Suprapubic skin (tissue), 4 donors: Measurements from ENCODE around the gene NOTCH4. TPM values are rescaled to one million over a fixed set of nuclear protein-coding genes. Genes with fewer than 3 reads are reported as not detected.

Experiments used
- DNase-seq, 2 donors: peaks; one replicate each; pipeline ENCODE4 v3.0.0-alpha.2; 2019; ENCODE audit warnings: low spot score in 2 of 2
- H3K27ac ChIP-seq: fragments of 200-600 bp; sonication (generic); one replicate; pipeline ENCODE4 v1.5.1; 2019
- H3K27me3 ChIP-seq: fragments of 200-600 bp; sonication (generic); one replicate; pipeline ENCODE4 v1.5.1; 2019
- H3K36me3 ChIP-seq: fragments of 200-600 bp; sonication (generic); one replicate; pipeline ENCODE4 v1.5.1; 2019
- H3K4me1 ChIP-seq: fragments of 200-600 bp; sonication (generic); one replicate; pipeline ENCODE4 v1.5.1; 2019
- H3K4me3 ChIP-seq: fragments of 200-600 bp; sonication (generic); one replicate; pipeline ENCODE4 v1.5.1; 2019; ENCODE audit warnings: mild to moderate bottlenecking
- H3K9me3 ChIP-seq: fragments of 200-600 bp; sonication (generic); one replicate; pipeline ENCODE4 v1.5.1; 2019
- EP300 ChIP-seq: sonication (generic); formaldehyde crosslinking; IDR thresholded peaks from one replicate; pipeline ENCODE4 v1.6.1; 2017; ENCODE audit warnings: antibody characterized with exemption
- POLR2A ChIP-seq, 2 donors: fragments of 450-650 bp; IDR thresholded peaks; one replicate each; pipeline ENCODE4 v1.6.1; 2017; ENCODE audit warnings: antibody characterized with exemption in 2 of 2, mild to moderate bottlenecking in 2 of 2, moderate library complexity in 2 of 2
- POLR2AphosphoS5 ChIP-seq, 3 donors: sonication (generic); formaldehyde crosslinking; IDR thresholded peaks; one replicate each; pipeline ENCODE4 v1.6.1; 2017; ENCODE audit warnings: antibody characterized with exemption in 3 of 3
- WGBS: methylation state at CpG from one replicate; pipeline ENCODE4 v1.1.5; 2018; 5-methylcytosine and 5-hydroxymethylcytosine counted together
- total RNA-seq, 4 donors: library from RNA; depleted of rRNA; stranded (reverse); fragments of >200 nt; gene quantifications; one replicate each; pipeline ENCODE4 v1.1.0, GENCODE V29; 2016
- TF ChIP-seq, protein P1 (sequence below), 2 donors: fragments of 200-600 bp in 1 of 2; fragments of 450-650 bp in 1 of 2; sonication (generic) in 1 of 2; IDR thresholded peaks; one replicate each; pipeline ENCODE4 v1.5.1; 2016 to 2019; ENCODE audit warnings: antibody characterized with exemption in 2 of 2, mild to moderate bottlenecking in 1 of 2, moderate library complexity in 1 of 2

The NOTCH4 gene
- total RNA-seq, 4 donors from 2014 or later = 5.3 to 22.0 (median 10.2) TPM

DNA sequence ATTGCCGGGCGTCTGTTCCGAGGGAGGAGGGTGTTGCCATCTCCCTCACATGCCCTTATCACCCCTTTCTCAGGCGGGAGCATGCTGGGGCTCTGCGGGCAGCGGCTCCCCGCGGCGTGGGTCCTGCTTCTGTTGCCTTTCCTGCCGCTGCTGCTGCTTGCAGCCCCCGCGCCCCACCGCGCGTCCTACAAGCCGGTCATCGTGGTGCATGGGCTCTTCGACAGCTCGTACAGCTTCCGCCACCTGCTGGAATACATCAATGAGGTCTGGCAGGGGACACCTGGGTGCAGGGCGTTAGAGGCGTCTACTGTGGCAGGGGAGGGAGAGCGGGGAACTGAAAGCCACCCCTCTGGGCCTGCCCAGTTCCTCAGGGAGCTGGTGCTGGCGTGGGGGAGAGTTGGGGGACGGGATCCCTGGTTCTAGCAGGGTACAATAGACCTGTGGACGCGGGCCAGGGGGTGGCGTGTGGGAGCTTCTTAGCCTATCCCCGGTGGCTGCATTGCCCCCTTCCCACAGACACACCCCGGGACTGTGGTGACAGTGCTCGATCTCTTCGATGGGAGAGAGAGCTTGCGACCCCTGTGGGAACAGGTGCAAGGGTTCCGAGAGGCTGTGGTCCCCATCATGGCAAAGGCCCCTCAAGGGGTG lies 69.2 kb downstream of the NOTCH4 start:
- H3K36me3 ChIP-seq = peaks cover 30% of the 10 kb centered on the region
- H3K4me1 ChIP-seq = peaks cover 43% of the 10 kb centered on the region
- DNase-seq = peak; percentile 79 to 83
- H3K27me3 ChIP-seq = no peaks in the 10 kb centered on the region
- peak overlapping the region; percentile 88 for H3K27ac ChIP-seq
- peak overlapping the region; percentile 76 for H3K4me3 ChIP-seq
- H3K9me3 ChIP-seq = no peaks in the 10 kb centered on the region
- no peak for TF ChIP-seq POLR2AphosphoS5 (IDR thresholded peaks at IDR 0.05)
- TF ChIP-seq, protein P1, sequence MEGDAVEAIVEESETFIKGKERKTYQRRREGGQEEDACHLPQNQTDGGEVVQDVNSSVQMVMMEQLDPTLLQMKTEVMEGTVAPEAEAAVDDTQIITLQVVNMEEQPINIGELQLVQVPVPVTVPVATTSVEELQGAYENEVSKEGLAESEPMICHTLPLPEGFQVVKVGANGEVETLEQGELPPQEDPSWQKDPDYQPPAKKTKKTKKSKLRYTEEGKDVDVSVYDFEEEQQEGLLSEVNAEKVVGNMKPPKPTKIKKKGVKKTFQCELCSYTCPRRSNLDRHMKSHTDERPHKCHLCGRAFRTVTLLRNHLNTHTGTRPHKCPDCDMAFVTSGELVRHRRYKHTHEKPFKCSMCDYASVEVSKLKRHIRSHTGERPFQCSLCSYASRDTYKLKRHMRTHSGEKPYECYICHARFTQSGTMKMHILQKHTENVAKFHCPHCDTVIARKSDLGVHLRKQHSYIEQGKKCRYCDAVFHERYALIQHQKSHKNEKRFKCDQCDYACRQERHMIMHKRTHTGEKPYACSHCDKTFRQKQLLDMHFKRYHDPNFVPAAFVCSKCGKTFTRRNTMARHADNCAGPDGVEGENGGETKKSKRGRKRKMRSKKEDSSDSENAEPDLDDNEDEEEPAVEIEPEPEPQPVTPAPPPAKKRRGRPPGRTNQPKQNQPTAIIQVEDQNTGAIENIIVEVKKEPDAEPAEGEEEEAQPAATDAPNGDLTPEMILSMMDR (IDR thresholded peaks at IDR 0.05) = peak in 1 of 2 donors; percentile 42
- 4% methylated on average over 24 of the region's 34 CpGs for WGBS

DNA sequence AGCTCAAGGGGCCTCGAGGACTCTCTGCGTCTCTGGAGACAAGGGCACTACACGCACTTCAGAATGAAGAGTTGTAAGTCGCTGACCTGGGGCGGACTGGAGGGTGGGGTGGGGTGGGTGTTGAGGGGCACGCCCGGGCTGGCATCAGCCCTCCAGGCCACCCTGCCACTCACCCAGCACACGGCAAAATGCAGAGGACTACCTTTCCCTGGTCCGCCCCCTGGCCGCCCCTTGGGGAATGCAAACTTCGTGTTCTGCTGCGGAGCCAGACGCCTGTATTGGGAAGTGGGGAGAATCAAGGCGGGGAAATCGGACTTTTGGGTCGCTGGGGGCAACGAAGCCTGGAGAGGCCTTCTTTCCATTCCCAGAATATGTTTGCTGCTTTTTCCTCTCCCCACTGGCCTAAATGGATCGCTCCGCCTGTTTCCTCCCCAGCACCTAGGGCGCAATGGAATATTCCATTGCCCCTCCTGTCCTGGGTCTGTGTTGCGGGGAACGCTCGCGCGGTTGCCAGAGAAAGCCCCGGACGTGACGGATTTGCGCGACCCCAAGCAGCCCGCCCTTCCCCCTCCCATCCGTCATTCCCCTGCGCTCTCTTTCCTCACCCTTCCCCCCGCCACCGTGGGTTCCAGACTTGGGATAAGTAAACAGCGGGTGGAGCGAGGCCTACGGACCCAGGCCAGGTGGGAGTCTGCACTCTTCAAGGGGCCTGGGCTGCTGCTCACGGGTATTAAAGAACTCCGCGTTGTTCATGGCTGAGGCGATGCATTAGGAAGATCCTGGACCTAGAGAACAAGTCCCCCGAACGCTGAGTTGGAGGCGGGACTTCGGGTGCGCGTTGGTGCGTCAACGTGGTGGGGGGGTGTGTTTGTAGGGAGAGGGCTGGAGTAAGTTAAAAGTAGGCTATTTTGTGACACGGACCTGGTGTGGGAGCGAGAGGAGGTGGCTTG lies 70.0 kb downstream of the NOTCH4 start, which contains the start of gene PPT2:
TSS of gene PPT2 (plus strand) at position 578 of the 950 bp plus-strand sequence. CDS start 454 bp downstream, outside the sequence.
- Histone ChIP-seq H3K9me3 (no peaks in the 10 kb centered on the region), H3K27me3 (no peaks in the 10 kb centered on the region), H3K27ac (peak within 1 kb of the TSS; percentile 88), H3K4me3 (peak within 1 kb of the TSS; percentile 76), H3K36me3 (peaks cover 29% of the 10 kb centered on the region), H3K4me1 (peaks cover 46% of the 10 kb centered on the region)
- WGBS = under 1% methylated on average over 32 of the region's 52 CpGs
- TF ChIP-seq POLR2A (IDR thresholded peaks at IDR 0.05) = peak in 1 of 2 donors; percentile 24
- TF ChIP-seq POLR2AphosphoS5 (IDR thresholded peaks at IDR 0.05) = peak in 1 of 3 donors; percentile 74
- TF ChIP-seq EP300 = no peak
- DNase-seq = peak; percentile 95 to 96

DNA sequence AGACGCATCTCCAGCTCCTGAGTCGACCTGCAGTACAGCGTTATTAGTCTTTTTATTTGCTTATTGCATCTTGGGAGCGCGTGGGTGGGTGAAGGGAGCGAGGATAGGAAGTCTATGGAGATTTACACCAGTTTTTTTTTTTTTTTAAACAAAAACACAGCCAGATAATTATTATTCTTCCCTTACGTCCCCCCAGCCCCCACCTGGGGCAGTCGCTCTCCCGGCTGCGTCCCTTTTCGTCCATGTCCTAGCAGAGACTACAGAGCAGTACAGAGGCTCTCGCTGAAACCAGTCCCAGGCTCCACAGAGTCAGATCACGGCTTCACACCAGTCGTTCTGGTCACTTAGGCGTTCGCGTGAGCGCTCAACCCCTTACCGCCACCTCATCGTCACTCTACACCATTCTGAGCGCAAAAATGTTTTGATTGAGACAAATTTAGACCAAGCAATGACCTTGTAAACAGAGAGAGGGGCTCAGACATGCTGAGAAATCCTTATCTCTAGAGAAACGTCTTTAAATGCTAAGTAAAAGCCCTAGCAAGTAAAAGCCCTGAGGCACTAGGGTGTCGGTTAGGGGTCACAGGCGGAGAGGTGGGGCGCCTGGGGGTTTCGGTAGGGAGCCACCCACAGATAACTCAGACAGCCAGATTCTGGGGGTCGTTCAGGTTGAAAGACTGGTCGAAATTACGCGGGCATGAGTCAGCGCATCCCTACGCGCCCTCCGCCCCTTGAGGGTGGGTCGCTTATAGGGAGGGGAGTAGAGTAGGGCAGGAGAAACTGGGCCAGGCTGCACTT lies 70.9 kb downstream of the NOTCH4 start:
- WGBS = 17% methylated on average over 35 of the region's 35 CpGs
- Histone ChIP-seq H3K36me3 (peaks cover 21% of the 10 kb centered on the region), H3K27me3 (no peaks in the 10 kb centered on the region), H3K9me3 (no peaks in the 10 kb centered on the region), H3K27ac (peak overlapping the region; percentile 88), H3K4me3 (peak overlapping the region; percentile 76), H3K4me1 (peaks cover 47% of the 10 kb centered on the region)
- TF ChIP-seq, protein P1 (IDR thresholded peaks at IDR 0.05) = no peak
- TF ChIP-seq POLR2A (IDR thresholded peaks at IDR 0.05) (no peak), EP300 (no peak), POLR2AphosphoS5 (IDR thresholded peaks at IDR 0.05) (no peak)
- DNase-seq = peak in 1 of 2 donors; percentile 83

DNA sequence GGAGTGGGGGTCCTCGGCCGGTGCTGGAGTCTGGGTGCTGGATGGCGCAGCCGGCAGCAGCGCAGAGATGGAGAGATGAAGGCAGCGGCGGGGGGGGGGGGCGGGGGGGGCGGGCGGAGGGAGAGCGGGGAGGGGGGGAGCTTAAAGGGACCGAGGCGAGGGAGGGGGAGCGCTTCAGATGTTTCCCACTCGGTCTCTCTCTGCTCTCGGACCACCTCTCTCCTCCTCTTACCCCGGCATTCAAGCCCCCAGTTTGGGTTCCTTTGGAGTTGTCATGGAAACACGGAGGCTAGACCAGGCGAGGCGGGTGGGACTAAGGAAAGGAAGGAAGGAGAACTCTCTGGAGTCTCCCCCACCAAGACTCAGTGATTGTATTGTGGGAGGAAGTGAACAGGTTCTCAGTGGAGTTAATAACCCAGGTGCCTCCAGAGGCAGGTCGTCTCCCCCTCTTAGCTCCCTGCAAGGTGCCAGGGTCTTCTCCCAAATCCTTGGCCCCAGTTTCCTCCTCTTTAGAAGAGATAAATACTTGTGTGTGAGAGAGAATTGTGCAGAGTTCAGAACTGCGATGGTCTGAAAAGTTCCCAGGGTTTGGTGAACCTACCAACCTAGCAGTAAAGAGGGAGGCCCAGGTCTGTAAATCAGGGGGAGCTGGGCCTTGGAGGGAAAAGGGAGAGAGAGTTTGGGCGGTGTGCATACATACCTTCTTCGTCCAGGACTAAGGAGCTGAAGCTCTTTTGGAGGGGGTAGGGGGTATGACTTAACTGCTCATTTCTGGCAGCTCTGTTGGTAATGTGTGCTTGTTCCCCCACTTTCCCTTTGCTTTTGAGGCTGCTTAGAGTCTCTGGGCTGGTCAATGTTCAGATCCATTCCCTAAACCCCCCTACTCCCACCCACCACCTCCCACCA lies 71.8 kb downstream of the NOTCH4 start, which contains the start of gene PRRT1:
TSS of gene PRRT1 (minus strand) at position 77 of the 906 bp plus-strand sequence. CDS start 112 bp downstream, outside the sequence.
- TF ChIP-seq POLR2A (IDR thresholded peaks at IDR 0.05) (no peak), POLR2AphosphoS5 (IDR thresholded peaks at IDR 0.05) (no peak), EP300 (no peak)
- TF ChIP-seq, protein P1 (IDR thresholded peaks at IDR 0.05) = no peak
- H3K4me3 ChIP-seq = peak within 1 kb of the TSS; percentile 76
- H3K4me1 ChIP-seq = peaks cover 47% of the 10 kb centered on the region
- H3K27me3 ChIP-seq = no peaks in the 10 kb centered on the region
- peaks cover 12% of the 10 kb centered on the region for H3K36me3 ChIP-seq
- 26% methylated on average over 11 of the region's 24 CpGs for WGBS
- no peak for DNase-seq
- peak within 1 kb of the TSS; percentile 88 for H3K27ac ChIP-seq
- no peaks in the 10 kb centered on the region for H3K9me3 ChIP-seq
